ENCODE data around the gene ARHGAP6. TPM values are rescaled to one million over a fixed set of nuclear protein-coding genes. Genes with fewer than 3 reads are reported as not detected.

ARHGAP6 gene
- total RNA-seq, 4 donors from 2014 or later = 17.2 to 47.0 (median 21.6) TPM

DNA sequence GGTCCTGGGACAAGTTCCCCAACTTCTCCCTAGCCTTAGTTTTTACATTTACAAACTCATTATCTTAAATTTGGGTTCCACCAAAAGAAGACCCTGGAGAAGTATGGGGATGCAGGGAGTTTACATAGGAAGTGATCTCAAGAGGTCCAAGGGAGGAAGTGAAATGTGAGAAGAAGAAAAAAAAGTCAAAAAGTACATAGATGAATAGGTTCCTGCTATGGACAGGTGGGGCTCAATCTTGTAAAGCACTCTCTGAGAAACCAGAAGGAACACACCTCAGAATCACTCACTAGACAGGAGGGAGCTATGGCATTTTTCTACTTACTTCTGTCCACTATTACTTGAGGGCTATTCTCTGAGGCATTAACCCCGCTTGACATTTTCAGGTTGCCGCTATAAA, 56.6 kb downstream of the ARHGAP6 start:
- Histone ChIP-seq H3K9me3 (no peaks in the 10 kb centered on the region), H3K27ac (no peak overlapping the region), H3K4me1 (no peaks in the 10 kb centered on the region), H3K4me3 (no peak overlapping the region), H3K27me3 (no peaks in the 10 kb centered on the region), H3K36me3 (no peaks in the 10 kb centered on the region)
- no peak for DNase-seq
- intact Hi-C loops (cut with DNase I; ENCODE audit: low total_unique reads) = no loop called here
- TF ChIP-seq CTCF (IDR thresholded peaks at IDR 0.05) (no peak), POLR2A (IDR thresholded peaks at IDR 0.05) (no peak)

DNA sequence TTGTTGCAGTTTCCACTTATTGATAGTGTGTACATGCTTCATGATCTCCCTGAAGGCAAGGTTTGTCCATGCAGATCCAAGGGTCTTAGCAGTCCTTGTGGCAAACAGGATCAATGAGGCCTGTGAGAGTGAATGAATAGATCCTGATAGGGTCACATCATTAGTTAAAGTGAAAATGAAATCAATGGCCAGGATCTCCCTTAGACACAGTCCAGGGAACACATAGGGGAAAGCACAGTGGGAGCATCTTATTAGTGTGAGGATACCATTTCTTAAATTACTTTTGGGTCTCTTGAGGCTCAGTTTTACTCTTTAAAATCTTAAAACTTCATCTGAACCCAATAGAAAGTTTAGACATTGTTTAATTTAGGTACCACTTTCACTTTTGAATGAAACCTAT, 59.3 kb downstream of the ARHGAP6 start:
- Histone ChIP-seq H3K27me3 (no peaks in the 10 kb centered on the region), H3K27ac (no peak overlapping the region), H3K4me3 (no peak overlapping the region), H3K36me3 (no peaks in the 10 kb centered on the region), H3K4me1 (no peaks in the 10 kb centered on the region), H3K9me3 (no peaks in the 10 kb centered on the region)
- intact Hi-C loops (cut with DNase I; ENCODE audit: low total_unique reads) = no loop called here
- DNase-seq = no peak
- TF ChIP-seq CTCF (IDR thresholded peaks at IDR 0.05) = no peak
- TF ChIP-seq POLR2A (IDR thresholded peaks at IDR 0.05) = no peak

DNA sequence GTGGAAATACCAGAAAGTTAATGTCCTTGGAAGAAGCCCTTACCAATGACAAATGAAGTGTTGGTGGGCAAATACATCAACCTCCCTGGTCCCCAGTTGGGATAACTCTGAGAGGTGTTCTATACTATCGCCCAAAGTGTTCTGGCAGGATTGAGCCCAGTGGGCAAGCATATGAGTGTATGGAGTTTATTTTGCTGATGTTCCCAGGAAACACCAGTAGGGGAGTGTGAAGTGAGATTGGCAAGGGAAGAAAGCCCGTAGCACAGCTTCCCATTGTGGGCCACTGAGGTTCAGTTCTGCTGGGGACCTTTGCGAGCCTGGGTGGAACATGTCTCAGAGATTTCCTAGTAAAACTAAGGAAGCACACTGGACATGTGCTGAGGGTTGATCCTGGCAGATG, 65.1 kb downstream of the ARHGAP6 start:
- Histone ChIP-seq H3K4me3 (no peak overlapping the region), H3K27me3 (no peaks in the 10 kb centered on the region), H3K4me1 (no peaks in the 10 kb centered on the region), H3K9me3 (no peaks in the 10 kb centered on the region), H3K27ac (no peak overlapping the region), H3K36me3 (no peaks in the 10 kb centered on the region)
- DNase-seq = no peak
- TF ChIP-seq POLR2A (IDR thresholded peaks at IDR 0.05) = no peak
- TF ChIP-seq CTCF (IDR thresholded peaks at IDR 0.05) = no peak
- intact Hi-C loops (cut with DNase I; ENCODE audit: low total_unique reads) = no loop called here

DNA sequence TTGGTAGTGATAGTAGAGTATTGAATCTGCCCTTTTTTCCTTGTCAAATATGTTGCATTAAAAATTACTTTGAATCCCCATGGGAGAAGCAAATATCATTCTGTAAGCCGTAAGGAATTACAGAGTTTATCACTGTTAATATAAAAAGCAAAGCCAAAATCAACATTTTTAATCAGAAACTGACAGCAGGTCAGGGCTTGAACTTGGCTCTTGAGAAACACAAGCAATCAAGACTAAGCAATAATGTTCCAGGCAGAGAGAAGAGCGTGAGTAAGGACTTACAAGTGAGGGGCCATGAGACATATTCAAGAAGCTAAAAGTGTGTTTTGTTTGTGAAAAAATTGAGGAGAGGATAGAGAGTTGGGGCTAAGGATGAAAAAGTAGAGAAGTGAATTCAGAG, 68.2 kb downstream of the ARHGAP6 start:
- DNase-seq = no peak
- H3K27me3 ChIP-seq = no peaks in the 10 kb centered on the region
- no peak overlapping the region for H3K4me3 ChIP-seq
- intact Hi-C loops (cut with DNase I; ENCODE audit: low total_unique reads) = no loop called here
- no peaks in the 10 kb centered on the region for H3K36me3 ChIP-seq
- TF ChIP-seq POLR2A (IDR thresholded peaks at IDR 0.05) (no peak), CTCF (IDR thresholded peaks at IDR 0.05) (no peak)
- H3K27ac ChIP-seq = peak overlapping the region; percentile 4 to 33
- no peaks in the 10 kb centered on the region for H3K4me1 ChIP-seq
- no peaks in the 10 kb centered on the region for H3K9me3 ChIP-seq

- Histone ChIP-seq H3K4me3 (no peak overlapping the region), H3K36me3 (no peaks in the 10 kb centered on the region), H3K4me1 (no peaks in the 10 kb centered on the region), H3K9me3 (no peaks in the 10 kb centered on the region), H3K27me3 (no peaks in the 10 kb centered on the region), H3K27ac (no peak overlapping the region)
- DNase-seq = no peak
- intact Hi-C loops (cut with DNase I; ENCODE audit: low total_unique reads) = no loop called here
- no peak for TF ChIP-seq POLR2A (IDR thresholded peaks at IDR 0.05)
- no peak for TF ChIP-seq CTCF (IDR thresholded peaks at IDR 0.05)
These were observed 73.9 kb downstream of the ARHGAP6 start for GRCh38 chrX:11591723-11592346.

Data from uterus (tissue), 4 donors.